Tibial artery (tissue), 4 donors: Measurements from ENCODE around the gene KIF7.

ENCODE experiments used
- DNase-seq, 2 donors: peaks; one replicate each; pipeline ENCODE4 v3.0.0-alpha.2; 2019
- H3K27ac ChIP-seq, 2 donors: fragments of 200-600 bp; sonication (generic) in 1 of 2; 1 replicate in 1 of 2; 2 replicates in 1 of 2; pipeline ENCODE4 v1.5.1; 2018 to 2019; ENCODE audit warnings: mild to moderate bottlenecking in 1 of 2
- H3K27me3 ChIP-seq, 2 donors: fragments of 200-600 bp; sonication (generic) in 1 of 2; one replicate each; pipeline versions ENCODE4 v1.5.1 to v1.6.0; 2016 to 2019
- H3K36me3 ChIP-seq, 3 donors: fragments of 200-600 bp; sonication (generic) in 2 of 3; one replicate each; pipeline ENCODE4 v1.5.1; 2016 to 2019; ENCODE audit warnings: mild to moderate bottlenecking in 2 of 3
- H3K4me1 ChIP-seq, 4 donors: fragments of 200-600 bp; sonication (generic) in 2 of 4; 1 replicate in 3 of 4; 2 replicates in 1 of 4; pipeline ENCODE4 v1.5.1; 2016 to 2019
- H3K4me3 ChIP-seq, 2 donors: fragments of 200-600 bp; sonication (generic) in 1 of 2; 1 replicate in 1 of 2; 2 replicates in 1 of 2; pipeline ENCODE4 v1.5.1; 2018 to 2019; ENCODE audit warnings: mild to moderate bottlenecking in 2 of 2
- H3K9me3 ChIP-seq, 3 donors: fragments of 200-600 bp; sonication (generic) in 1 of 3; one replicate each; pipeline ENCODE4 v1.5.1; 2016 to 2019
- intact Hi-C: fragments of 100-400 bp; cut with DNase I; formaldehyde crosslinking; loops from one replicate; pipeline ENCODE4 v1.15.0; 2023; ENCODE audit warnings: low total_unique reads
- TF ChIP-seq, protein P1 (sequence below), 2 experiments: fragments of 200-600 bp in 1 of 2; fragments of 450-650 bp in 1 of 2; IDR thresholded peaks; one replicate each; pipeline ENCODE4 v1.5.1; 2017 to 2019; ENCODE audit warnings: antibody characterized with exemption in 2 of 2, mild to moderate bottlenecking in 1 of 2, moderate library complexity in 1 of 2

The KIF7 gene

DNA sequence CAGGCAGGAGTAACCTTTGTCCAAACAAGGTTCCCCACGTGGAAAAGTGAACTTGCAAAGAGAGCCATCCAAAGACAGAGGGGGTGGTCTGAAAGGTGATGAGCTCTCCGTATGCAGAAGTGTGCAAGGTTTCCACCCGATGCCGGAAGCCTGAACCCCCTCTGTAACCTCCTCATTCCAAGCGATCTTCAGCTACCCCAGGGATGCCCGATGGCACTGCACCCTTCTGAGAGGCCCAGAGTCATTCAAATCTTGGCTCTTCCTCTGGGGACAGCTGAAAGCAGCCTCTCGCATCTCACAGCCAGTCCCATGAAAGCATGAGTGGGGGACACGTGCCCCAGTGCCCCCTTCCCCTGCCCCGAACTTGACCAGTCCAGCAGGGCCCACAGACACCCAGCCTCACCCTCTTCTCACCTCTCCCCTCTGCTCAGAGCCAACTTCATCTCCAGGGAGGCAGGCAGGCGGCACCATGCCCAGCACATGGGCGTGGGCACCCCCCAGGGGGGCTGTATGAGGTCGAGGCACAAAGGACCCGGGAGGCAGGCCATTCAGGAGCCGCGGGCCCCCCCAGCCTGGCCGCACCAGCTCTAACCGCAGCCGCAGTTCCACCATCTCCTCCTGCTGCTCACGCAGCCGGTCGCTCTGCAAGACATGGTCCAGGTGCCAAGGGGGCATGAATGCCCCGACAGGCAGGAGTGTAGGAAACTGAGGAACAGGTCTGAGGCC lies 8.7 kb downstream of the KIF7 start:
- Histone ChIP-seq H3K27ac (no peak overlapping the region), H3K27me3 (no peaks in the 10 kb centered on the region), H3K9me3 (no peaks in the 10 kb centered on the region), H3K4me1 (peaks cover 0 to 6% (median 0%) of the 10 kb centered on the region in 4 donors), H3K36me3 (peaks cover 6 to 62% (median 35%) of the 10 kb centered on the region in 3 donors), H3K4me3 (no peak overlapping the region)
- DNase-seq, result peak; percentile 16 to 62
- TF ChIP-seq, protein P1, sequence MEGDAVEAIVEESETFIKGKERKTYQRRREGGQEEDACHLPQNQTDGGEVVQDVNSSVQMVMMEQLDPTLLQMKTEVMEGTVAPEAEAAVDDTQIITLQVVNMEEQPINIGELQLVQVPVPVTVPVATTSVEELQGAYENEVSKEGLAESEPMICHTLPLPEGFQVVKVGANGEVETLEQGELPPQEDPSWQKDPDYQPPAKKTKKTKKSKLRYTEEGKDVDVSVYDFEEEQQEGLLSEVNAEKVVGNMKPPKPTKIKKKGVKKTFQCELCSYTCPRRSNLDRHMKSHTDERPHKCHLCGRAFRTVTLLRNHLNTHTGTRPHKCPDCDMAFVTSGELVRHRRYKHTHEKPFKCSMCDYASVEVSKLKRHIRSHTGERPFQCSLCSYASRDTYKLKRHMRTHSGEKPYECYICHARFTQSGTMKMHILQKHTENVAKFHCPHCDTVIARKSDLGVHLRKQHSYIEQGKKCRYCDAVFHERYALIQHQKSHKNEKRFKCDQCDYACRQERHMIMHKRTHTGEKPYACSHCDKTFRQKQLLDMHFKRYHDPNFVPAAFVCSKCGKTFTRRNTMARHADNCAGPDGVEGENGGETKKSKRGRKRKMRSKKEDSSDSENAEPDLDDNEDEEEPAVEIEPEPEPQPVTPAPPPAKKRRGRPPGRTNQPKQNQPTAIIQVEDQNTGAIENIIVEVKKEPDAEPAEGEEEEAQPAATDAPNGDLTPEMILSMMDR (IDR thresholded peaks at IDR 0.05), result no peak
- intact Hi-C loops, result loop anchor here (5.0 to 10.0 kb wide), 2 partner anchors 58 to 106 kb away; partner anchors contain the start of gene MESP1

DNA sequence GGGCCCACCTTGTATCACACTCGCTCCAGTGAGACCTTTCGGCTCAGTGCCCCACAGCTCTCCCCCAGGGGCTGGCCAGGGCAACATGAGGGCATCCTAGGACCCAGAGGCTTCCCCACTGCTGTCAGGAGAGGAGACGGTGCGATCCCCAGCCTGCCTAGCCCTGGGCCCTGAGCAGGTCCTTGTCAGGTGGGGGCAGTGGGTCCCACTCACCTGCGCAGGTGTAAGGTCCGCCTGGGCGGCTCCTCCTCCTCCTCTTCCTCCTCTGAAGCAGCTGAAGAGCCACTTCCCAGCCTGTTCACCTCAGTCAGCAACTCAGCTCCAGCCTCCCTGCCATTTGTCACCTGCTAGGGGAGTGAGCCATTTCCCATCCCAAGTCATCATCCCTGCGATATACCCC lies 9.6 kb downstream of the KIF7 start:
- peak in 1 of 2 donors; percentile 65 for DNase-seq
- Histone ChIP-seq H3K4me1 (peaks cover 0 to 6% (median 0%) of the 10 kb centered on the region in 4 donors), H3K27me3 (no peaks in the 10 kb centered on the region), H3K4me3 (no peak overlapping the region), H3K9me3 (no peaks in the 10 kb centered on the region), H3K27ac (no peak overlapping the region), H3K36me3 (peaks cover 11 to 71% (median 42%) of the 10 kb centered on the region in 3 donors)
- intact Hi-C loops, result loop anchor here (5.0 to 10.0 kb wide), 2 partner anchors 59 to 107 kb away; partner anchors contain the start of gene MESP1
- TF ChIP-seq, protein P1 (IDR thresholded peaks at IDR 0.05), result no peak

DNA sequence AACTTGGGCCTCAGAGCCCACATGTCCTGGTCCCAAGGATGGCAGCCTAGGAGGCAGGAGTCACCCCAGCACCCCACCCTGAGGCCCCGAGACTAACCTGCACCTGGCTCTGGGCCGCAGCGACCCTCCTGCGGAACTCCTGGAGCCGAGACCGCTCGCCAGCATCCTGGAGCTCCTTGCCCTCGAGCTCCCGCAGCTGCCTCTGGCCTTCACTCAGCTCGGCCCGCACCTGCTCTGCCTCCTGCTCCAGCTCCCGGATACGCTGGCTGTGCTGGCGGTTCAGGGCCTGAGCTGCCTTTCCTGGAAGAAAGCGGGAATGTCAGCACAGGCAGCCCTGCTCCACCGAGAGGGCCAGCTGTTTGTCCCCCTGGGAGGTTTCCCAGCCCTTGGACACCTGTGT lies 13.2 kb downstream of the KIF7 start:
- Histone ChIP-seq H3K27me3 (no peaks in the 10 kb centered on the region), H3K36me3 (peaks cover 17 to 58% (median 38%) of the 10 kb centered on the region in 3 donors), H3K4me1 (peaks cover 0 to under 1% (median 0%) of the 10 kb centered on the region in 4 donors), H3K4me3 (no peak overlapping the region), H3K9me3 (no peaks in the 10 kb centered on the region), H3K27ac (no peak overlapping the region)
- intact Hi-C loops, result loop anchor here (10.0 kb wide), 1 partner anchor 63 kb away; no protein-coding TSS in a partner anchor
- peak in 1 of 2 donors; percentile 65 for DNase-seq
- TF ChIP-seq, protein P1 (IDR thresholded peaks at IDR 0.05), result no peak

DNA sequence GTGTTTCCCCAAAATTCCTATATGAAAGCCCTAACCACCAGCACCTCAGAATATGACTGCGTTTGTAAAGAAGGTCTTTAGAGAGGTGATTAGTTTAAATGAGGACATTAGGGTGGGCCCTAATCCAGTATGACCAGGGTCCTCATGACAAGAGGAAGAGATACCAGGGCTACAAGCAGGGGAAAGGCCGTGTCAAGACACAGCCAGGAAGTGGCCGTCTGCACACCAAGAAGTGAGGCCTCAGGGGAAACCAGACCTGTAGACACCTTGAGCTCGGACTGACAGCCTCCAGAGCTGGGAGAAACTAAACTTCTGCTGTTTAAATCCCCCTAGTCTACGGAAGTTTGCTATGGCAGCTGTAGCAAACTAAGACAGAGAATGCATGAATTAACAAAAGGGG lies 14.2 kb downstream of the KIF7 start:
- peak in 1 of 2 donors; percentile 24 for DNase-seq
- H3K4me3 ChIP-seq, result no peak overlapping the region
- H3K27ac ChIP-seq, result no peak overlapping the region
- H3K4me1 ChIP-seq, result no peaks in the 10 kb centered on the region
- no peaks in the 10 kb centered on the region for H3K27me3 ChIP-seq
- H3K36me3 ChIP-seq, result peaks cover 17 to 51% (median 33%) of the 10 kb centered on the region in 3 donors
- TF ChIP-seq, protein P1 (IDR thresholded peaks at IDR 0.05), result no peak
- no peaks in the 10 kb centered on the region for H3K9me3 ChIP-seq
- intact Hi-C loops, result loop anchor here (10.0 kb wide), 1 partner anchor 64 kb away; no protein-coding TSS in a partner anchor

DNA sequence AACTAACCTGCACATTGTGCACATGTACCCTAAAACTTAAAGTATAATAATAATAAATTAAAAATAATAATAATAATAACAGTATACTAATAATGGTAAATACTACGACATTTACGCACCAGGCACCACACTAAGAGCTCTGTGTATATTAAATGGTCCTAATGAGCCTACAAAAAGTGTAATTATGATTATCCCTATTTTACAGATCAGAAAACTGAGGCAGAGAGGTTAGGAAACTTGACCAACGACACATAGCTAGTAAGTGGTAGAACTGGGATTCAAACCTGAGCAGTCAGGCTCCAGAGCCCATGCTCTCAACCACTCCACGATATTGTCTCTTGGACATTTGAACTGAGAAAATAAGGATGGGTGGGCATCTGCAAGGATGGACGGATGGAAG lies 15.0 kb downstream of the KIF7 start:
- H3K27me3 ChIP-seq, result no peaks in the 10 kb centered on the region
- TF ChIP-seq, protein P1 (IDR thresholded peaks at IDR 0.05), result no peak
- peaks cover 17 to 44% (median 32%) of the 10 kb centered on the region in 3 donors for H3K36me3 ChIP-seq
- no peak overlapping the region for H3K27ac ChIP-seq
- no peaks in the 10 kb centered on the region for H3K9me3 ChIP-seq
- intact Hi-C loops, result loop anchor here (10.0 kb wide), 1 partner anchor 65 kb away; no protein-coding TSS in a partner anchor
- H3K4me1 ChIP-seq, result no peaks in the 10 kb centered on the region
- peak in 1 of 2 donors; percentile 21 for DNase-seq
- H3K4me3 ChIP-seq, result no peak overlapping the region
